Smooth muscle cell (in vitro differentiated cells): ENCODE measurements around the gene KCNJ10. TPM values are rescaled to one million over a fixed set of nuclear protein-coding genes. Genes with fewer than 3 reads are reported as not detected.

Source experiments
- DNase-seq: peaks from one replicate; lab custom pipeline; 2025; ENCODE audit not compliant: unreplicated experiment; lab: John Stamatoyannopoulos, UW
- H2AFZ ChIP-seq: fragments of 200-600 bp; sonication (generic); 2 replicates; pipeline ENCODE4 v1.6.0; 2016; ENCODE audit warnings: antibody characterized with exemption, low read depth, mild to moderate bottlenecking
- H3F3A ChIP-seq: fragments of 200-600 bp; sonication (generic); 2 replicates; pipeline ENCODE4 v1.6.0; 2017; ENCODE audit warnings: antibody characterized with exemption, low read depth
- H3K27ac ChIP-seq: fragments of 200-600 bp; sonication (generic); 2 replicates; pipeline ENCODE4 v1.5.1; 2016; ENCODE audit warnings: low read depth, mild to moderate bottlenecking
- H3K27me3 ChIP-seq: fragments of 200-600 bp; sonication (generic); 2 replicates; pipeline ENCODE4 v1.6.1; 2016; ENCODE audit warnings: low read depth, mild to moderate bottlenecking
- H3K36me3 ChIP-seq: fragments of 200-600 bp; sonication (generic); 2 replicates; pipeline ENCODE4 v1.5.1; 2016; ENCODE audit warnings: low read depth
- H3K4me1 ChIP-seq: fragments of 200-600 bp; sonication (generic); 2 replicates; pipeline ENCODE4 v1.5.1; 2016; ENCODE audit warnings: low read depth
- H3K4me2 ChIP-seq: fragments of 200-600 bp; sonication (generic); 2 replicates; pipeline ENCODE4 v1.6.0; 2016; ENCODE audit warnings: mild to moderate bottlenecking
- H3K4me3 ChIP-seq: fragments of 200-600 bp; sonication (generic); 2 replicates; pipeline ENCODE4 v1.5.1; 2016; ENCODE audit warnings: mild to moderate bottlenecking
- H3K79me2 ChIP-seq: fragments of 200-600 bp; sonication (generic); 2 replicates; pipeline ENCODE4 v1.6.0; 2016; ENCODE audit warnings: low read depth, mild to moderate bottlenecking
- H3K9ac ChIP-seq: fragments of 200-600 bp; sonication (generic); 2 replicates; pipeline ENCODE4 v1.6.0; 2016; ENCODE audit warnings: low read depth
- H3K9me3 ChIP-seq: fragments of 200-600 bp; sonication (generic); replicated peaks from 2 replicates; pipeline ENCODE4 v1.5.1; 2016; ENCODE audit warnings: low read depth
- H4K20me1 ChIP-seq: fragments of 200-600 bp; sonication (generic); 2 replicates; pipeline ENCODE4 v1.6.0; 2016; ENCODE audit warnings: low read depth
- WGBS: methylation state at CpG from one replicate; pipeline ENCODE4 v1.1.7; 2016; ENCODE audit warnings: low lambda C conversion rate; 5-methylcytosine and 5-hydroxymethylcytosine counted together
- polyA plus RNA-seq: library from polyadenylated mRNA; unstranded; fragments of >200 nt; fragmentation: Nextera tagmentation; extraction: Ambion mirVana; gene quantifications from 2 replicates; pipeline ENCODE4 v1.2.1, GENCODE V29; 2016
- total RNA-seq: library from RNA; depleted of rRNA; stranded (reverse); fragments of >200 nt; gene quantifications from 2 replicates; pipeline ENCODE4 v1.2.3, GENCODE V29; 2014
- TF ChIP-seq, protein P1 (sequence below): fragments of 200-600 bp; sonication (generic); IDR thresholded peaks from 2 replicates; pipeline ENCODE4 v1.5.1; 2017; ENCODE audit warnings: borderline replicate concordance, mild to moderate bottlenecking, antibody characterized with exemption; ENCODE audit not compliant: insufficient read depth, poor library complexity, severe bottlenecking

KCNJ10 gene
- total and polyA plus RNA-seq, 2 experiments from 2014 or later = not detected

- WGBS = 96% methylated on average over 7 of the region's 7 CpGs
Observed at GRCh38 chr1:159980786-159981185, 89.2 kb downstream of the KCNJ10 start.

GRCh38 chr1:159980076-159980475 is 89.9 kb downstream of the KCNJ10 start:
- Histone ChIP-seq H2AFZ (no peak overlapping the region), H3K36me3 (no peaks in the 10 kb centered on the region), H3K27me3 (peaks cover 35% of the 10 kb centered on the region), H4K20me1 (no peaks in the 10 kb centered on the region), H3K9me3 (no peaks in the 10 kb centered on the region), H3K4me1 (no peaks in the 10 kb centered on the region), H3K4me2 (no peak overlapping the region), H3K27ac (no peak overlapping the region), H3K79me2 (no peaks in the 10 kb centered on the region), H3F3A (no peaks in the 10 kb centered on the region), H3K9ac (no peak overlapping the region), H3K4me3 (no peak overlapping the region)
- TF ChIP-seq, protein P1, sequence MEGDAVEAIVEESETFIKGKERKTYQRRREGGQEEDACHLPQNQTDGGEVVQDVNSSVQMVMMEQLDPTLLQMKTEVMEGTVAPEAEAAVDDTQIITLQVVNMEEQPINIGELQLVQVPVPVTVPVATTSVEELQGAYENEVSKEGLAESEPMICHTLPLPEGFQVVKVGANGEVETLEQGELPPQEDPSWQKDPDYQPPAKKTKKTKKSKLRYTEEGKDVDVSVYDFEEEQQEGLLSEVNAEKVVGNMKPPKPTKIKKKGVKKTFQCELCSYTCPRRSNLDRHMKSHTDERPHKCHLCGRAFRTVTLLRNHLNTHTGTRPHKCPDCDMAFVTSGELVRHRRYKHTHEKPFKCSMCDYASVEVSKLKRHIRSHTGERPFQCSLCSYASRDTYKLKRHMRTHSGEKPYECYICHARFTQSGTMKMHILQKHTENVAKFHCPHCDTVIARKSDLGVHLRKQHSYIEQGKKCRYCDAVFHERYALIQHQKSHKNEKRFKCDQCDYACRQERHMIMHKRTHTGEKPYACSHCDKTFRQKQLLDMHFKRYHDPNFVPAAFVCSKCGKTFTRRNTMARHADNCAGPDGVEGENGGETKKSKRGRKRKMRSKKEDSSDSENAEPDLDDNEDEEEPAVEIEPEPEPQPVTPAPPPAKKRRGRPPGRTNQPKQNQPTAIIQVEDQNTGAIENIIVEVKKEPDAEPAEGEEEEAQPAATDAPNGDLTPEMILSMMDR = no peak
- no peak for DNase-seq
- WGBS = 70% methylated on average over 6 of the region's 6 CpGs

More at GRCh38 chr1:159980786-159981185, 89.2 kb downstream of the KCNJ10 start:
- DNase-seq = no peak
- H3F3A ChIP-seq = no peaks in the 10 kb centered on the region
- H3K4me1 ChIP-seq = no peaks in the 10 kb centered on the region
- no peak overlapping the region for H3K9ac ChIP-seq
- no peaks in the 10 kb centered on the region for H3K79me2 ChIP-seq
- no peaks in the 10 kb centered on the region for H3K36me3 ChIP-seq
- no peak overlapping the region for H3K4me3 ChIP-seq
- H4K20me1 ChIP-seq = no peaks in the 10 kb centered on the region
- H3K4me2 ChIP-seq = no peak overlapping the region
- H3K27ac ChIP-seq = no peak overlapping the region
- H3K27me3 ChIP-seq = peaks cover 28% of the 10 kb centered on the region
- TF ChIP-seq, protein P1 = no peak
- H2AFZ ChIP-seq = no peak overlapping the region
- no peaks in the 10 kb centered on the region for H3K9me3 ChIP-seq

GRCh38 chr1:159979257-159979656 is 90.7 kb downstream of the KCNJ10 start:
- Histone ChIP-seq H3K4me1 (no peaks in the 10 kb centered on the region), H3K9ac (no peak overlapping the region), H4K20me1 (no peaks in the 10 kb centered on the region), H3F3A (no peaks in the 10 kb centered on the region), H3K4me3 (no peak overlapping the region), H3K4me2 (peak overlapping the region; percentile 19), H3K27me3 (peaks cover 43% of the 10 kb centered on the region), H3K36me3 (no peaks in the 10 kb centered on the region), H3K9me3 (no peaks in the 10 kb centered on the region), H3K27ac (no peak overlapping the region), H2AFZ (no peak overlapping the region), H3K79me2 (no peaks in the 10 kb centered on the region)
- no peak for DNase-seq
- 74% methylated on average over 3 of the region's 3 CpGs for WGBS
- TF ChIP-seq, protein P1 = no peak

DNA sequence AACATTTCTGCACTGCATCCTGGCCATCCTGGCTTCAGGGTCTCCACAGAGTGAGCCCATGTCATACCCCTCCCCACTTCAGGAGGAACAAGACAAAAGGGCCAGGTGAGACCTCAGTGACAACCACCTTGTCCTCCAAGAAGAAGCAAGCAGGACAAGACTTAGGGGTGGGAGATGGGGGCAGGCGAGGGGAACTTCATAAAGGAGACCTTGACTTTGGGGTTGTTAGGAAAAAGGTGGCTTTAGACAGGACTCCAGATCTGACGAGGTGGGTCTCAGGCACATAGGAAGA is 91.9 kb downstream of the KCNJ10 start:
- Histone ChIP-seq H3K4me1 (no peaks in the 10 kb centered on the region), H3K79me2 (no peaks in the 10 kb centered on the region), H3K36me3 (no peaks in the 10 kb centered on the region), H3K4me2 (no peak overlapping the region), H3F3A (no peaks in the 10 kb centered on the region), H3K9me3 (no peaks in the 10 kb centered on the region), H3K27ac (no peak overlapping the region), H4K20me1 (no peaks in the 10 kb centered on the region), H3K27me3 (peaks cover 54% of the 10 kb centered on the region), H3K4me3 (no peak overlapping the region), H2AFZ (no peak overlapping the region), H3K9ac (no peak overlapping the region)
- DNase-seq = no peak
- TF ChIP-seq, protein P1 = no peak
- WGBS = 82% methylated on average over 2 of the region's 2 CpGs
